Bronchial epithelial cell (primary cell): ENCODE results near the gene RFX8. TPM values are rescaled to one million over a fixed set of nuclear protein-coding genes. Genes with fewer than 3 reads are reported as not detected.

Experiments used
- total RNA-seq: library from RNA; depleted of rRNA; stranded (reverse); fragments of >200 nt; gene quantifications from 2 replicates; pipeline ENCODE4 v1.2.1, GENCODE V29; 2014

RFX8 gene
- total RNA-seq, 1 donor from 2014 or later: not detected

Other genes with a start within 250 kb of the RFX8 start
- gene CNOT11, start 222.2 kb downstream of the RFX8 start, total RNA-seq: 10.8 and 15.5 TPM in 2 replicates
- 113 and 120 TPM in 2 replicates for gene RNF149, start 166.4 kb downstream of the RFX8 start, total RNA-seq
- 0.26 and 0.38 TPM in 2 replicates for gene CREG2, start 87.6 kb downstream of the RFX8 start, total RNA-seq
- 81.1 and 82.2 TPM in 2 replicates for gene MAP4K4, start 222.6 kb upstream of the RFX8 start, total RNA-seq